Epithelial cell of prostate (primary cell): ENCODE results near the gene SLC6A11.

ENCODE experiments used
- DNase-seq: peaks from one replicate; pipeline ENCODE4 v3.0.0-alpha.2; 2011; ENCODE audit warnings: low read depth, low spot score
- H3K27ac ChIP-seq: fragments of 450-650 bp; 2 replicates; pipeline ENCODE4 v1.5.1; 2017; ENCODE audit warnings: mild to moderate bottlenecking

The SLC6A11 gene

GRCh38 chr3:10786640-10787039 is 29.4 kb upstream of the SLC6A11 start:
- H3K27ac ChIP-seq = no peak overlapping the region
- no peak for DNase-seq

GRCh38 chr3:10788451-10788850 is 27.6 kb upstream of the SLC6A11 start:
- no peak for DNase-seq
- H3K27ac ChIP-seq = no peak overlapping the region

- no peak for DNase-seq
- H3K27ac ChIP-seq = no peak overlapping the region
Observed at GRCh38 chr3:10790713-10791112, 25.3 kb upstream of the SLC6A11 start.

DNA sequence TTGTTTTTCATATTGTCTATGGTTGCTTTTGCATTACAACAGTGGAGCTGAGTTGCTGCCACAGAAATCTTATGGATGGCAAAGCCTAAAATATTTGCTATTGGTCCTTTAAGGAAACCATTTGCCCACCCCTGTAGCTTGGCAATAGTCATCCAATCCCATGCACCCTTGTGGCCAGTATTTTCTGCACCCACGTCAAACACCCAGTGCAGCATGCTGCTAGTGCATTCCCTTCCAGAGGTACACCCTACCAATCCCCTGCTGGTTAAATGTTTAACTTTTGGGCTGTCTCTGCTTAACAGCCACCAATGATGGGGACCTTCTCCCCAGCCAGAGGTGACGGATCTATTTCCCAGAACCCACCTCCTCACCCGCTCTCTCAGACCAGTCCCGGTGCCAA is 23.8 kb upstream of the SLC6A11 start:
- H3K27ac ChIP-seq = no peak overlapping the region
- no peak for DNase-seq

GRCh38 chr3:10798600-10799367 is 17.2 kb upstream of the SLC6A11 start:
- H3K27ac ChIP-seq = peak overlapping the region; percentile 75
- peak; percentile 18 for DNase-seq

DNA sequence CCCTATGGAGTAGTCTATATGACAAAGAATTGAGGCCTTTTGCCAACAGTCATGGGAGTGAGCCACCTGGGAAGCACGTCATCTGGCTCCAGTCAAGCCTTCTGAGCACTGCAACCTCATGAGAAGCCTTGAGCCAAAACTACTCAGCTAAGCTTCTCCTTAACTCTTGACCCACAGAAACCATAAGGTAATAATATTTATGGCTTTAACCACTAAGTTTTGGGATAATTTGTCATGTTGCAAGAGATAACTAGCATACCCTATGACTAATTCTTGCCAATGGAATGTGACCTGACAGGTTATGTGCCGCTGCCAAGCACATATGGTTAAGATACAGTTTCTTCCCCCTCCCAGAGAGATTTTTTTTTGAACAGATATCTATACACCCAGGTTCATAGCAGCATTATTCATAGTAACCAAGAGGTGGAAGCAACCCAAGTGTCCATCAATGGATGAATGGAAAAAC is 11.8 kb upstream of the SLC6A11 start:
- DNase-seq = peak; percentile 99
- peak overlapping the region; percentile 90 for H3K27ac ChIP-seq

DNA sequence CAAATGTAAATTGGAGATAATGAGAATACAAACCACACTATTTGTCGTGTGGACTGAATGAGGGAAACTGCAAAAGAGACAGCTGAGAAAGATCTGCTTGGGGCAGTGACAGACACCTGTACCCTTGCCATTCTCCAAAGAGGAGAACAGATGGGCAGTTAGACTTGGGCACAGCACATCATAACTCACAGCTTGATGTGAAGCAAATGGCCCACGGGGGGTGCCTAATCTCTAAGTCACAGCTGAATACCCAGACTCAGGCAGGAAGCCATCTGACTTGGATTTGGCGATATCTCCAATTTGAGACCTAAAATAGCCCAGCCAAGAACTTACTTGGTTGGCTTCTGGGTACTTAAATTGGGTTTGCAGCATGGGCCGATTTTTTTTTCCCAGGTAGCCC is 10.0 kb upstream of the SLC6A11 start:
- no peak for DNase-seq
- H3K27ac ChIP-seq = no peak overlapping the region

GRCh38 chr3:10808130-10808735 is 7.8 kb upstream of the SLC6A11 start:
- H3K27ac ChIP-seq = no peak overlapping the region
- no peak for DNase-seq

DNA sequence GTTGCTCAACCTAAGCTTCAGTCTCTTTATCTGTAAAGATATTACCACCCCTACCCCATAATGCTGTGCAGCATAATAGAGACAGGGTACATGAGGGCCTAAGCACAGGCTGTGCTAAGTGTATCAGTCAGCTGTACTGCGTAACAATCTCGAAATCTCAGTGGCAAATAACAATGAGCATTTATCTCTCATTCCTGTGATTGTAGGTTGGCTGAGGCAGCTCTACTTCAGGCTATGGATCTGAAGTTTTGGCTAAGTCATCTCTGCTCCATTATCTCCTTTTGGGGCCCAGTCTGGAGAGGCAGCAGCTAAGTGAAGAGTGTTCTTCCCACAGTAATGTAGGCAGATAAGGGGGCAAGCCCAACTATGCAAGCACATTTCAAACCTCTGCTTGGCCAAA is 7.1 kb upstream of the SLC6A11 start:
- no peak overlapping the region for H3K27ac ChIP-seq

GRCh38 chr3:10810376-10810775 is 5.7 kb upstream of the SLC6A11 start:
- DNase-seq = no peak
- no peak overlapping the region for H3K27ac ChIP-seq

More for the DNA sequence above, 7.1 kb upstream of the SLC6A11 start:
- DNase-seq = no peak

GRCh38 chr3:10813425-10813824 is 2.6 kb upstream of the SLC6A11 start:
- no peak for DNase-seq
- no peak overlapping the region for H3K27ac ChIP-seq

DNA sequence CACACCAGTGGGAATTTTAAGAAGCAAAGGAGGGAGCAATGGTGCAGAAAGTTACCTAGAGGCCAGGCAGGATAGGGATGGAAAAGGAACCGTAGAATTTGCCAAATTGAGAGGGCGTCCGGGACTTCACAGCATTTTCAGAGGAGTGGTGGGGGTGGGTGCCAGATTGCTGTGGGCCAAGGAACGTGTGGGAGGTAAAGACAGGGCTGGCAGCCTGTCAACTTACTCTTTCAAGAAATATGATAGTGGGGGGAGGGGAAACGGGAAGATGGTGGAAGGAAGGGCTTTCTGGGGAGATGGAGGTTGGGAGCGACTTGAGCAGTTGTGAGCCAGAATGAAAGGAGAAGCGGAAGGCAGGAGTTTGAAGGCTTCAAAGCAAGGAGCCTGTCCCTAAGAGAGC is 1.4 kb upstream of the SLC6A11 start:
- no peak overlapping the region for H3K27ac ChIP-seq
- DNase-seq = no peak

GRCh38 chr3:10815487-10815886 is 541 bp upstream of the SLC6A11 start:
- DNase-seq = no peak
- no peak overlapping the region for H3K27ac ChIP-seq

GRCh38 chr3:10816863-10817253 is 830 bp downstream of the SLC6A11 start:
- no peak overlapping the region for H3K27ac ChIP-seq
- no peak for DNase-seq

- DNase-seq = no peak
- no peak overlapping the region for H3K27ac ChIP-seq
Observed at GRCh38 chr3:10817506-10817905, 1.5 kb downstream of the SLC6A11 start.

DNA sequence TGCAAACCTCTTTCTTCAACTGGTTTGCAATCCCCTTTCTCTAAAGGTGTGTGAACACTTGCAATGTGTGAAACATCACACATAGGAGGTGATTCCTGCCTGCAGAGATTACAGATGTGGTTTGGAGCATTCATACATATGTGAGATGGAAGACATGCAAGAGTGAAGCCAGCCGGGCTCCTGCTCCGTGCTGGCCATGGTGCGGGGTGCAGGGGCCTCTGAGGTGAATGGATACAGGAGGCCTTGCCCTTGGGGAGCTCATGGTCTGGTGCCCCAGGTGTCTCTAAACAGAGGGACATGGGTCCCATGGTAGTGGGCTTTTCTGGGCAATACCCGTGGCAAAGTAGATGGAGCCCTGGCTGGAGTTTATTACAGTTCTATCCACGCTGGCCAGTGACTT is 6.0 kb downstream of the SLC6A11 start:
- no peak overlapping the region for H3K27ac ChIP-seq
- DNase-seq = no peak

DNA sequence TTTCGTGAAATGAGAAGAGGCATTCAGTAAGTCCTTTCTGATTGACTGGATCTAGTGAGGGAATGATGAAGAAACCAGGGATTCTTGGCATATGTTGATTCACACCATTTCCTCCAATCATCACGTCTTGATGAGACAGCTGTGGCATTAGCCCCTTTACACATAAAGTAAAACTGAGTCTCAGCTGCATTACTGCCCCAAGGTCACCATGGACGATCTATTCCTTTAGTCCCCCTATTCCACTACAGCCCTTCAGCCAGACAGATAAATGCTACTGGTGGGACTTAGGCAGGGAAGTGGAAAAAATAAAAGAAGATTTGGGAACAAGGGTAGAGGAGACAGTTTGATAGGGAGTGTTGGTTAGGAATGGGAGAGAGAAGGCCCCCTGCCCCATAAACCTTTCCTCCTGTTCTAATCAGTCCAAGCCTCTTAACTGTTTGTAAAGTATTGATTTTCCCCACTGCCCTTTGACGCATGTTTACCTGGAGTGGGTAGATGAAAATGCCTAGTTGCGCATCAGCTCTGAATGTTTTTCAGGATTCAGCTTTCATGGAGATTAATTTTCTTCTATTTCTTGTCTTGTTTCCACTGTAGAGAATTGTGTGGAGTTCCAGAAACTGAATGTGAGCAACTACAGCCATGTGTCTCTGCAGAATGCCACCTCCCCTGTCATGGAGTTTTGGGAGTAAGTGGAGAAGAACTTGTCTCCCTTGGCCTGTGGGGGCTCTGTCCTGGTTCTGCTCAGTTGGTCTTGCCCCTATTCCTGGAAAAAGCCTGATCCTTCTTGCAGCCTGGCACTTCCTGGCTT is 6.9 kb downstream of the SLC6A11 start:
- H3K27ac ChIP-seq = no peak overlapping the region
- no peak for DNase-seq

GRCh38 chr3:10823516-10823818 is 7.4 kb downstream of the SLC6A11 start:
- no peak overlapping the region for H3K27ac ChIP-seq
- DNase-seq = no peak

DNA sequence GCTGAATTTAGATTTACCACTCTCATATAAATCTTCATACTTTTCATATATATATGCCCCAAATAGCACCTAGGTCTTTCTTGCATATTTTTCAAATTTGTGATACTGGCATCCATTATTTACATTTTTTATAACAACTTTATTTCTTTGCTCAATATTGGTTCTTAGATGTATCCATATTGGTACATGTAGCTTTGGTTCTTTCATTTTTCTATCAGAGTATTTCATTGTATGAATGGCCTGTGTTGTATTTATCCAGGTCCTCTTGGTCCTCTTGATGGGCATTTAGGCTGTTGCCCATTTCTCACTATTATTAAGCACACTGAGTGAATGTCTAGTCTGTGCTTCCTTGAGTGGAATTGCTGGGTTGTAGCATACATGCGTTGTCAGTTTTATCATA is 8.4 kb downstream of the SLC6A11 start:
- no peak overlapping the region for H3K27ac ChIP-seq
- DNase-seq = no peak

- no peak overlapping the region for H3K27ac ChIP-seq
- no peak for DNase-seq
Observed at GRCh38 chr3:10833855-10834414, 17.9 kb downstream of the SLC6A11 start.

DNA sequence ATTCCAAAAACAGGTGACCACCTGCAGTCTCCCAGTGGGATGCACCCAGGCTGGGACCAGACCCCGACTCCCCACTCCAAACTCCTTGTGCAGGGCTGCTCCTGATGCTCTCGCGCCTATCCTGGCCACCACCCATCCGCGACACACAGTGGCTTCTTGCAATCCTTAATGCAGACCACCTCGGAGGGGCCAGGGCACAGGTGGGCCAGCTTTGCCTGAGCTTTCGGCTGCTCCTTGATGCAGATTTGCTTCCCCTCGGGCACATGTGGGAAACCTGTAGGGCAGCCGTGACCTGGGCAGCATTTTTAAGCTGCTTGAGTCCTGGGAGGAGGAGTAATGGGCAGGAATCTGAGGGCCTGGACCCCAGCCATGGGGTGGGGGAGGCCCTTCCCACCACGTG is 18.9 kb downstream of the SLC6A11 start:
- no peak for DNase-seq
- no peak overlapping the region for H3K27ac ChIP-seq
